ENCODE measurements around the gene NSD2.

The NSD2 gene

GRCh38 chr4:1983053-1983845 is 112.1 kb downstream of the NSD2 start:
- no peak overlapping the region for H3K4me3 ChIP-seq (ENCODE audit: low read depth, low read length)
- DNase-seq (ENCODE audit: low read depth) = no peak
- no peak for TF ChIP-seq CTCF (IDR thresholded peaks at IDR 0.05; ENCODE audit: control insufficient read depth, extremely low read depth, insufficient read depth)

GRCh38 chr4:1983846-1984405 is 112.7 kb downstream of the NSD2 start:
- H3K4me3 ChIP-seq (ENCODE audit: low read depth, low read length) = no peak overlapping the region
- no peak for TF ChIP-seq CTCF (IDR thresholded peaks at IDR 0.05; ENCODE audit: control insufficient read depth, extremely low read depth, insufficient read depth)
- DNase-seq (ENCODE audit: low read depth) = no peak

DNA sequence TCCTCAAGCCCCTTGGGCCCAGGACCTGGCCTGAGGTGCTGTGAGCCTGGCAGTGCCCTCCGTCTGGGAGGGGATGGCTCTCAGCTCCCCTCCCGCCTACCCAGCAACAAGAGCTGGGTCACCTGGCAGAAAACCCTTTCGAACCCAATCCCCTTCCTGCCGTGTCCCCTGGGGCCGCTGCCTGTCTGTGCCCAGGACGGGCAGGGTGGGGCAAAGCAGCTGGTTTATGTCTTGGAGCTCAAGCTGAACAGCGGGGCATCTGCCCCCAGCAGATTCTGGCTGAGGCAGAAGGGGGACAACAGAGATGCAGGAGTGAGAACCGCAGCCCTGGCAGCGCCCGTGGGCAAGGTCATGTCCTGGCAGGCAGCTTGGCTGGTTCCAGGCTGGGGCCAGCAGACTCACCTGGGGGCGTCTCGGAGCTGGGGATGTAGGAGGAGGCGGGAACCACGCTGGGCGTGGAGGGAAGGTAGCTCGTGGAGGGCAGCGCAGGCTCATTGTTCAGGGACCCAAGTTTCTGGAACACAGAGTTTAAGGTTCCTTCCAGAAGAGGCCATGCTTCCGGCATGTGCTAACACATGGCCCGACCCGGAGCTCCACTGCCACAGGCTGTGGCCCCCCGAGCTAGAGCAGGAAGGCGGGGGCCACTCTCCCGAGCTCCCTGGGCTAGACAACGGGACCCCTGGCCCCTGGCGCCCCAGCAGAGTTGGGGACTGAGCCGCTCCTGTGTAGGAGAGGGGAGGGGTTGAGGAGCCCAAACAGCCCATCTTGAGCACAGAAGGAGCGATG is 113.4 kb downstream of the NSD2 start:
- DNase-seq (ENCODE audit: low read depth) = no peak
- H3K4me3 ChIP-seq (ENCODE audit: low read depth, low read length) = no peak overlapping the region
- no peak for TF ChIP-seq CTCF (IDR thresholded peaks at IDR 0.05; ENCODE audit: control insufficient read depth, extremely low read depth, insufficient read depth)

- no peak for DNase-seq (ENCODE audit: low read depth)
- TF ChIP-seq CTCF (IDR thresholded peaks at IDR 0.05; ENCODE audit: control insufficient read depth, extremely low read depth, insufficient read depth) = no peak
- H3K4me3 ChIP-seq (ENCODE audit: low read depth, low read length) = no peak overlapping the region
Measured at GRCh38 chr4:1985294-1985693, 114.1 kb downstream of the NSD2 start.

GRCh38 chr4:1985780-1986577 is 114.8 kb downstream of the NSD2 start:
- H3K4me3 ChIP-seq (ENCODE audit: low read depth, low read length) = no peak overlapping the region
- no peak for DNase-seq (ENCODE audit: low read depth)
- TF ChIP-seq CTCF (IDR thresholded peaks at IDR 0.05; ENCODE audit: control insufficient read depth, extremely low read depth, insufficient read depth) = no peak

DNA sequence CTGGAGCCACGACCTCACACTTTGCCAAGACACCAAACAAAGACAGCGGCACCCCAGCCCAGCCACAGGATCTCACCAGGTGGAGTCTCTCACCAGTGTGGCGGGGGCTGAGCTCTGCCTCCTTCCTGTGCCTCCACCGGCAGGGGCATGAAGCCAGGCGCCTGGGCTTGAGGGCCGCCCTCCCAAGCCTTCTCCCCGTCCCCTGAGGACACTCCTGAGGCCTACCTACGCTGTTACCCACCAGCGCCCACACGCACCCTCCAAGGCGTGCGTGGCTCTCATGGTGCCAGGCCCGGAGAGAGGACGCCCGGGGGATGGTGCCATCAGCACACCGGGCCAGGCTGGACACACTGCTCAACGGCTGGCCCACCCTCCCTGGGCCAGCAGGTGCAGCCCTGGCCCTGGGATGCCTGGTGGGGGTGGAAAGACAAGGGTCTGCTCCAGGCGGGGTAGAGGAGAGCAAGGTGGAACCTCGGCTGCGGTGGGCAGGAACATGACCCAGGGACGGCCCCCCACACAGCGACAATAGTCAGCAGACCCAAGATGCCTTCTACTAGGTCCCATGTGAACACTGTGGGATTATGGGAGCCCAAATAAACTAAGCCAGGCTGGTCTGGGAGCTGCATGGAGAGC is 115.5 kb downstream of the NSD2 start:
- TF ChIP-seq CTCF (IDR thresholded peaks at IDR 0.05; ENCODE audit: control insufficient read depth, extremely low read depth, insufficient read depth) = no peak
- H3K4me3 ChIP-seq (ENCODE audit: low read depth, low read length) = no peak overlapping the region
- no peak for DNase-seq (ENCODE audit: low read depth)
